Gastroesophageal sphincter (tissue), 4 donors: ENCODE measurements around the gene ADAMTS17. TPM values are rescaled to one million over a fixed set of nuclear protein-coding genes. Genes with fewer than 3 reads are reported as not detected.

Experiments
- ATAC-seq: fragments of 150-250 bp; one replicate; pipeline ENCODE4 v1.9.1; 2016; ENCODE audit warnings: mild to moderate bottlenecking, moderate library complexity
- H3K27ac ChIP-seq, 4 donors: fragments of 200-600 bp; sonication (generic) in 3 of 4; 1 replicate in 3 of 4; 2 replicates in 1 of 4; pipeline ENCODE4 v1.5.1; 2016 to 2019
- H3K27me3 ChIP-seq: fragments of 200-600 bp; sonication (generic); one replicate; pipeline ENCODE4 v1.5.1; 2019
- H3K36me3 ChIP-seq, 2 donors: fragments of 200-600 bp; sonication (generic); one replicate each; pipeline ENCODE4 v1.5.1; 2019; ENCODE audit warnings: control low read depth in 1 of 2
- H3K4me1 ChIP-seq, 3 donors: fragments of 200-600 bp; sonication (generic); 1 replicate in 2 of 3; 2 replicates in 1 of 3; pipeline ENCODE4 v1.5.1; 2016 to 2019; ENCODE audit warnings: control low read depth in 2 of 3
- H3K4me3 ChIP-seq, 2 donors: fragments of 200-600 bp; sonication (generic); one replicate each; pipeline ENCODE4 v1.5.1; 2019; ENCODE audit warnings: mild to moderate bottlenecking in 1 of 2, moderate library complexity in 1 of 2
- H3K9me3 ChIP-seq, 3 donors: fragments of 200-600 bp; sonication (generic); one replicate each; pipeline ENCODE4 v1.5.1; 2017 to 2019; ENCODE audit warnings: control low read depth in 2 of 3
- CTCF ChIP-seq, 4 experiments: fragments of 200-600 bp in 2 of 4; fragments of 450-650 bp in 2 of 4; sonication (generic) in 1 of 4; IDR thresholded peaks; one replicate each; pipeline ENCODE4 v1.5.1; 2017 to 2019; ENCODE audit warnings: antibody characterized with exemption in 4 of 4, mild to moderate bottlenecking in 2 of 4, moderate library complexity in 2 of 4
- EP300 ChIP-seq: sonication (generic); formaldehyde crosslinking; IDR thresholded peaks from one replicate; pipeline ENCODE4 v1.6.1; 2017; ENCODE audit warnings: antibody characterized with exemption, mild to moderate bottlenecking
- POLR2A ChIP-seq, 2 donors: fragments of 450-650 bp; IDR thresholded peaks; one replicate each; pipeline ENCODE4 v1.6.1; 2017; ENCODE audit warnings: antibody characterized with exemption in 2 of 2, mild to moderate bottlenecking in 2 of 2, moderate library complexity in 1 of 2
- POLR2AphosphoS5 ChIP-seq: sonication (generic); formaldehyde crosslinking; IDR thresholded peaks from one replicate; pipeline ENCODE4 v1.6.1; 2017; ENCODE audit warnings: antibody characterized with exemption
- WGBS, 2 donors: methylation state at CpG; one replicate each; pipeline ENCODE4 v1.1.5; 2018; ENCODE audit warnings: low coverage in 1 of 2; 5-methylcytosine and 5-hydroxymethylcytosine counted together
- total RNA-seq, 4 donors: library from RNA; depleted of rRNA; stranded (reverse); fragments of >200 nt; gene quantifications; one replicate each; pipeline ENCODE4 v1.1.0, GENCODE V29; 2016

The ADAMTS17 gene
- total RNA-seq, 4 donors from 2014 or later: 4.9 to 14.0 (median 11.3) TPM

- no peak overlapping the region for H3K4me3 ChIP-seq
- TF ChIP-seq POLR2AphosphoS5 (no peak), POLR2A (IDR thresholded peaks at IDR 0.05) (no peak), CTCF (IDR thresholded peaks at IDR 0.05) (no peak), EP300 (no peak)
- 64 to 83% methylated on average over 2 to 5 of the region's 7 CpGs for WGBS, 2 donors
- no peak for ATAC-seq
- peaks cover 8% of the 10 kb centered on the region for H3K27me3 ChIP-seq
- no peaks in the 10 kb centered on the region for H3K4me1 ChIP-seq
- H3K36me3 ChIP-seq: no peaks in the 10 kb centered on the region
- H3K9me3 ChIP-seq: no peaks in the 10 kb centered on the region
- no peak overlapping the region for H3K27ac ChIP-seq
These were observed 383.2 kb downstream of the ADAMTS17 start for GRCh38 chr15:99958426-99959097.

- H3K36me3 ChIP-seq: no peaks in the 10 kb centered on the region
- ATAC-seq: no peak
- TF ChIP-seq EP300 (no peak), CTCF (IDR thresholded peaks at IDR 0.05) (no peak), POLR2A (IDR thresholded peaks at IDR 0.05) (no peak), POLR2AphosphoS5 (no peak)
These were observed 384.1 kb downstream of the ADAMTS17 start for GRCh38 chr15:99957642-99958013.

GRCh38 chr15:99956820-99957641 is 384.7 kb downstream of the ADAMTS17 start:
- Histone ChIP-seq H3K27me3 (peaks cover 8% of the 10 kb centered on the region), H3K36me3 (no peaks in the 10 kb centered on the region), H3K27ac (no peak overlapping the region), H3K4me3 (no peak overlapping the region), H3K9me3 (no peaks in the 10 kb centered on the region), H3K4me1 (no peaks in the 10 kb centered on the region)
- 94 to 96% methylated on average over 10 to 19 of the region's 19 CpGs for WGBS, 2 donors
- no peak for ATAC-seq
- no peak for TF ChIP-seq POLR2AphosphoS5
- TF ChIP-seq POLR2A (IDR thresholded peaks at IDR 0.05): no peak
- TF ChIP-seq EP300: no peak
- no peak for TF ChIP-seq CTCF (IDR thresholded peaks at IDR 0.05)

More at GRCh38 chr15:99957642-99958013, 384.1 kb downstream of the ADAMTS17 start:
- WGBS, 2 donors: 96 to 100% methylated on average over 2 of the region's 2 CpGs
- Histone ChIP-seq H3K27me3 (peaks cover 8% of the 10 kb centered on the region), H3K4me1 (no peaks in the 10 kb centered on the region), H3K27ac (no peak overlapping the region), H3K4me3 (no peak overlapping the region), H3K9me3 (no peaks in the 10 kb centered on the region)

- H3K4me1 ChIP-seq: no peaks in the 10 kb centered on the region
- no peaks in the 10 kb centered on the region for H3K36me3 ChIP-seq
- ATAC-seq: no peak
- H3K27ac ChIP-seq: no peak overlapping the region
- no peaks in the 10 kb centered on the region for H3K9me3 ChIP-seq
- no peak for TF ChIP-seq POLR2A (IDR thresholded peaks at IDR 0.05)
- TF ChIP-seq POLR2AphosphoS5: no peak
- no peak for TF ChIP-seq CTCF (IDR thresholded peaks at IDR 0.05)
- TF ChIP-seq EP300: no peak
- WGBS, 2 donors: 62% methylated on average over 8 of the region's 11 CpGs; no CpG with 5 or more reads in 1 of the 2 donors
- no peak overlapping the region for H3K4me3 ChIP-seq
- peaks cover 8% of the 10 kb centered on the region for H3K27me3 ChIP-seq
These were observed 385.6 kb downstream of the ADAMTS17 start for GRCh38 chr15:99956022-99956775.
